H9 (cell line): ENCODE data around the gene NCOA1. TPM values are rescaled to one million over a fixed set of nuclear protein-coding genes. Genes with fewer than 3 reads are reported as not detected.

Source experiments
- DNase-seq: peaks from one replicate; pipeline ENCODE4 v3.0.0-alpha.2; 2017
- H2AFZ ChIP-seq: one replicate; pipeline ENCODE4 v1.6.1; 2013; ENCODE audit warnings: mild to moderate bottlenecking, low read length, control low read depth, moderate library complexity
- H2AK5ac ChIP-seq: 2 replicates; pipeline ENCODE4 v1.6.1; 2013; ENCODE audit warnings: low read length, control low read depth, mixed read lengths; ENCODE audit not compliant: insufficient read length
- H2BK120ac ChIP-seq: one replicate; pipeline ENCODE4 v1.6.1; 2013; ENCODE audit warnings: low read depth, mild to moderate bottlenecking, low read length, control low read depth, inconsistent platforms; ENCODE audit not compliant: poor library complexity, severe bottlenecking
- H2BK12ac ChIP-seq: 2 replicates; pipeline ENCODE4 v1.6.1; 2013; ENCODE audit warnings: low read length, control low read depth, mixed read lengths, low read depth; ENCODE audit not compliant: insufficient read length
- H2BK15ac ChIP-seq: 2 replicates; pipeline ENCODE4 v1.6.1; 2013; ENCODE audit warnings: low read depth, low read length, control low read depth
- H2BK20ac ChIP-seq: one replicate; pipeline ENCODE4 v1.6.1; 2013; ENCODE audit warnings: low read depth, mild to moderate bottlenecking, low read length, control low read depth, inconsistent platforms; ENCODE audit not compliant: poor library complexity, severe bottlenecking
- H2BK5ac ChIP-seq: 2 replicates; pipeline ENCODE4 v1.6.1; 2013; ENCODE audit warnings: low read length, control low read depth, mixed read lengths; ENCODE audit not compliant: insufficient read length
- H3K14ac ChIP-seq: 2 replicates; pipeline ENCODE4 v1.6.1; 2013; ENCODE audit warnings: low read length, control low read depth; ENCODE audit not compliant: insufficient read depth
- H3K18ac ChIP-seq: 2 replicates; pipeline ENCODE4 v1.6.1; 2013; ENCODE audit warnings: low read depth, mild to moderate bottlenecking, mixed read lengths, low read length, control low read depth; ENCODE audit not compliant: insufficient read length
- H3K23ac ChIP-seq: 2 replicates; pipeline ENCODE4 v1.6.1; 2013; ENCODE audit warnings: low read length, control low read depth, mixed read lengths, low read depth; ENCODE audit not compliant: insufficient read length
- H3K23me2 ChIP-seq: 2 replicates; pipeline ENCODE4 v1.6.1; 2013; ENCODE audit warnings: low read depth, mild to moderate bottlenecking, mixed read lengths, low read length, control low read depth; ENCODE audit not compliant: insufficient read length, poor library complexity, severe bottlenecking
- H3K27ac ChIP-seq: 2 replicates; pipeline ENCODE4 v1.5.1; 2013; ENCODE audit warnings: low read length, control low read depth, mixed read lengths, low read depth; ENCODE audit not compliant: insufficient read length
- H3K27me3 ChIP-seq: 2 replicates; pipeline ENCODE4 v1.6.1; 2013; ENCODE audit warnings: low read length, control low read depth, inconsistent platforms; ENCODE audit not compliant: insufficient read depth
- H3K4ac ChIP-seq: 2 replicates; pipeline ENCODE4 v1.6.1; 2013; ENCODE audit warnings: low read depth, mild to moderate bottlenecking, control low read depth, inconsistent platforms, low read length, moderate library complexity
- H3K4me1 ChIP-seq: 2 replicates; pipeline ENCODE4 v1.6.1; 2013; ENCODE audit warnings: low read length, control low read depth, inconsistent platforms; ENCODE audit not compliant: insufficient read depth
- H3K4me2 ChIP-seq: 2 replicates; pipeline ENCODE4 v1.6.1; 2013; ENCODE audit warnings: low read length, control low read depth, mixed read lengths; ENCODE audit not compliant: insufficient read length, insufficient read depth
- H3K56ac ChIP-seq: 2 replicates; pipeline ENCODE4 v1.6.1; 2013; ENCODE audit warnings: low read depth, mild to moderate bottlenecking, mixed read lengths, low read length, control low read depth; ENCODE audit not compliant: insufficient read length
- H3K79me1 ChIP-seq: 2 replicates; pipeline ENCODE4 v1.6.1; 2013; ENCODE audit warnings: low read depth, mild to moderate bottlenecking, moderate library complexity, low read length, control low read depth, inconsistent platforms; ENCODE audit not compliant: insufficient read depth, poor library complexity, severe bottlenecking
- H3K79me2 ChIP-seq: 2 replicates; pipeline ENCODE4 v1.6.1; 2013; ENCODE audit warnings: low read length, control low read depth, inconsistent platforms; ENCODE audit not compliant: insufficient read depth
- H3K9ac ChIP-seq: 2 replicates; pipeline ENCODE4 v1.6.1; 2013; ENCODE audit warnings: low read length, control low read depth, mixed read lengths; ENCODE audit not compliant: insufficient read length; ENCODE audit errors: extremely low read depth
- H3K9me3 ChIP-seq: one replicate; pipeline ENCODE4 v1.6.1; 2013; ENCODE audit warnings: low read depth, low read length, inconsistent platforms; ENCODE audit not compliant: control insufficient read depth
- H3T11ph ChIP-seq: one replicate; pipeline ENCODE4 v1.6.1; 2013; ENCODE audit warnings: mild to moderate bottlenecking, low read length, control low read depth, inconsistent platforms
- H4K20me1 ChIP-seq: one replicate; pipeline ENCODE4 v1.6.1; 2013; ENCODE audit not compliant: control insufficient read depth, insufficient read length, insufficient read depth
- H4K5ac ChIP-seq: 2 replicates; pipeline ENCODE4 v1.6.1; 2013; ENCODE audit warnings: low read depth, mild to moderate bottlenecking, mixed read lengths, low read length, control low read depth; ENCODE audit not compliant: insufficient read length
- H4K8ac ChIP-seq: replicated peaks from 2 replicates; pipeline ENCODE4 v1.6.1; 2013; ENCODE audit warnings: low read length, control low read depth, mixed read lengths, low read depth; ENCODE audit not compliant: insufficient read length
- H4K91ac ChIP-seq: 2 replicates; pipeline ENCODE4 v1.6.1; 2013; ENCODE audit warnings: low read depth, mild to moderate bottlenecking, moderate library complexity, mixed read lengths, low read length, control low read depth; ENCODE audit not compliant: insufficient read length
- H3K27ac Mint-ChIP-seq, 3 experiments: 2 replicates in 2 of 3; 3 replicates in 1 of 3; pipeline ENCODE4 v1.8.0; 2020 to 2021; ENCODE audit warnings: mixed read lengths in 3 of 3, mild to moderate bottlenecking in 1 of 3, moderate library complexity in 1 of 3
- H3K27me3 Mint-ChIP-seq: 2 replicates; pipeline ENCODE4 v1.8.0; 2021; ENCODE audit warnings: low read depth, mild to moderate bottlenecking, moderate library complexity, mixed read lengths
- H3K36me3 Mint-ChIP-seq, 3 experiments: 2 replicates in 2 of 3; 3 replicates in 1 of 3; pipeline ENCODE4 v1.8.0; 2020 to 2021; ENCODE audit warnings: low read depth in 3 of 3, mixed read lengths in 3 of 3; ENCODE audit not compliant: insufficient read depth in 1 of 3
- H3K4me1 Mint-ChIP-seq, 2 experiments: 2 replicates each; pipeline ENCODE4 v1.8.0; 2020; ENCODE audit warnings: mixed read lengths in 2 of 2
- H3K4me3 Mint-ChIP-seq, 2 experiments: 2 replicates in 1 of 2; 3 replicates in 1 of 2; pipeline ENCODE4 v1.8.0; 2020 to 2021; ENCODE audit warnings: mild to moderate bottlenecking in 2 of 2, mixed read lengths in 2 of 2, moderate library complexity in 1 of 2
- H3K9me3 Mint-ChIP-seq, 2 experiments: 2 replicates in 1 of 2; 3 replicates in 1 of 2; pipeline ENCODE4 v1.8.0; 2020; ENCODE audit warnings: mild to moderate bottlenecking in 2 of 2, mixed read lengths in 2 of 2, moderate library complexity in 1 of 2
- CTCF ChIP-seq: fragments of 200-600 bp; sonication (generic); conservative IDR thresholded peaks from 3 replicates; pipeline ENCODE4 v1.8.0; 2021; ENCODE audit warnings: antibody characterized with exemption, mild to moderate bottlenecking
- WGBS: extraction: QIAGEN DNeasy Blood & Tissue Kit; methylation state at CpG from one replicate; pipeline ENCODE4 v1.1.7; 2013; ENCODE audit warnings: missing lambda C conversion rate, low lambda C conversion rate, mixed read lengths; ENCODE audit not compliant: insufficient read length; ENCODE audit errors: extremely low coverage; 5-methylcytosine and 5-hydroxymethylcytosine counted together
- total RNA-seq: library from RNA; stranded (reverse); gene quantifications from 2 replicates; pipeline ENCODE4 v1.2.1, GENCODE V29; 2021

Gene NCOA1
- total RNA-seq, 1 experiment from 2014 or later, result 14.8 TPM

DNA sequence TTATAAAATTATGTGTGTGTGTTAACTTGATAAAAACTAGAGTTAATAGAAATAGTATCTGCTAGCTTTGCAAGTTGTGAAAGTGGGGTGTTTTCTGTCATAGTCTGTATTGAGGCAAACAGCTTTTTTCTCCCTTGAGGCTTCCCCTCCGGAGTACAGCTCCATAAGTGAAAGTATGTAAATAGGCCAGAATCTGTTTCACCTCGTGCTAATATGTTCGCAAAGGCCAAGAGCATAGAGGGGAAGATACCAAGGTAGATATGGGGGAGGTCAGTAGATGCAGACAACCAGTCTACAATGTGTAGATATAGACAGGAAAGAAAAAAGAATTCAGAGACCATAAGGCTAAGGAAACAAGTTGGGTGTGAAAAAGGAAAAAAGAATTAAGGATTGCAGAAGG, 229.3 kb downstream of the NCOA1 start:
- H3K23ac ChIP-seq, result no peak overlapping the region
- no peak overlapping the region for H2AFZ ChIP-seq
- no peaks in the 10 kb centered on the region for H3K9me3 ChIP-seq
- no peak overlapping the region for H4K5ac ChIP-seq
- H3K79me2 ChIP-seq, result no peaks in the 10 kb centered on the region
- no peak overlapping the region for H3K27ac ChIP-seq
- no peak overlapping the region for H3K14ac ChIP-seq
- no peaks in the 10 kb centered on the region for H3K4me1 ChIP-seq
- no peaks in the 10 kb centered on the region for H4K20me1 ChIP-seq
- H2BK15ac ChIP-seq, result no peak overlapping the region
- no peak overlapping the region for H3K4me2 ChIP-seq
- no peaks in the 10 kb centered on the region for H3K9me3 Mint-ChIP-seq
- WGBS, result no CpG with 5 or more reads among the region's 3 CpGs
- H3K4ac ChIP-seq, result no peak overlapping the region
- peaks cover 0 to 4% of the 10 kb centered on the region in 2 experiments; a peak in 1 of 4 replicates for H3K4me1 Mint-ChIP-seq
- no peak overlapping the region for H3T11ph ChIP-seq
- no peak overlapping the region for H2BK120ac ChIP-seq
- no peak overlapping the region for H2BK12ac ChIP-seq
- no peaks in the 10 kb centered on the region for H3K27me3 Mint-ChIP-seq
- H2AK5ac ChIP-seq, result no peak overlapping the region
- no peak overlapping the region for H2BK20ac ChIP-seq
- H2BK5ac ChIP-seq, result no peak overlapping the region
- TF ChIP-seq CTCF, result no peak
- H3K56ac ChIP-seq, result no peak overlapping the region
- DNase-seq, result no peak
- H3K23me2 ChIP-seq, result no peaks in the 10 kb centered on the region
- H3K27me3 ChIP-seq, result no peaks in the 10 kb centered on the region
- no peaks in the 10 kb centered on the region for H3K79me1 ChIP-seq
- H3K4me3 Mint-ChIP-seq, result no peak overlapping the region
- H3K9ac ChIP-seq, result no peak overlapping the region
- H4K8ac ChIP-seq, result no peak overlapping the region
- H3K36me3 Mint-ChIP-seq, result no peaks in the 10 kb centered on the region
- H3K27ac Mint-ChIP-seq, result no peak overlapping the region
- H4K91ac ChIP-seq, result no peak overlapping the region
- no peak overlapping the region for H3K18ac ChIP-seq
